Neural progenitor cell (in vitro differentiated cells): ENCODE results near the gene UPK1A.

ENCODE experiments used
- CTCF ChIP-seq: fragments of 200-600 bp; sonication (generic); IDR thresholded peaks from 2 replicates; pipeline ENCODE4 v1.5.1; 2017; ENCODE audit warnings: antibody characterized with exemption, mild to moderate bottlenecking
- EZH2 ChIP-seq: fragments of 200-600 bp; sonication (generic); IDR thresholded peaks from 2 replicates; pipeline ENCODE4 v1.6.1; 2017; ENCODE audit warnings: antibody characterized with exemption, mild to moderate bottlenecking, moderate library complexity
- EZH2phosphoT487 ChIP-seq: fragments of 200-600 bp; sonication (generic); IDR thresholded peaks from 2 replicates; pipeline ENCODE4 v1.6.1; 2017; ENCODE audit warnings: antibody characterized with exemption

GRCh38 chr19:35689836-35690235, 23.5 kb downstream of the UPK1A start:
- TF ChIP-seq CTCF (no peak), EZH2 (no peak), EZH2phosphoT487 (no peak)
